Uterus (tissue), 2 donors: ENCODE data around the gene RUFY1.

Experiments
- CTCF ChIP-seq, 4 experiments: fragments of 200-600 bp in 2 of 4; fragments of 450-650 bp in 2 of 4; sonication (generic) in 2 of 4; IDR thresholded peaks; one replicate each; pipeline ENCODE4 v1.5.1; 2016 to 2019; ENCODE audit warnings: antibody characterized with exemption in 4 of 4, mild to moderate bottlenecking in 2 of 4, moderate library complexity in 1 of 4
- POLR2A ChIP-seq, 2 donors: fragments of 450-650 bp; IDR thresholded peaks; one replicate each; pipeline ENCODE4 v1.6.1; 2016; ENCODE audit warnings: antibody characterized with exemption in 2 of 2, mild to moderate bottlenecking in 1 of 2, moderate library complexity in 1 of 2

DNA sequence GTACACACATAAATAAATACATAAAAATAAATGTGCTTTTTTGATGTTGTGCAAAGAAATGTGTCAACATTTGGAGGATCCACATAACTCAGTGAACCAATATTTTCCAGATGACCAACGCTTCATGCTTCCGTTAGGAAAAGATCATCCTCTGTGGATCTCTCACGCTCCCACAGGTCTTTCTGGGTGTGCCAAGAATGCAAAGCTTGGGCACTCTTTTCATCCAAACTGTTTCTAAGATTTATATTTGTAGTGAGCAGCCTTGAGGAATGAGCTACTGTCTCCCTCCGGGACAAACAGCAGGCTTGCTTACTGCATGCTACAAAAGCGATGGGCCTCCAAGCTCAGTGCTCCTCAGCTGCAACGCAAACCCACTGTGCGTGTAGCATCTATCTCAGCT is 46.2 kb upstream of the RUFY1 start:
- TF ChIP-seq CTCF (IDR thresholded peaks at IDR 0.05) = no peak
- no peak for TF ChIP-seq POLR2A (IDR thresholded peaks at IDR 0.05)
